Astrocyte of the spinal cord (primary cell): ENCODE measurements around the gene IL6ST.
"Not testable (repeated sequence)": the region's sequence is repeated elsewhere in the genome, so short reads cannot be mapped to it uniquely, and the experiment has no call there.

Source experiments
- DNase-seq: peaks from one replicate; pipeline ENCODE4 v3.0.0; 2011; ENCODE audit warnings: low read depth, low spot score
- H3K4me3 ChIP-seq: 2 replicates; pipeline ENCODE4 v1.5.1; 2011; ENCODE audit warnings: low read depth, mild to moderate bottlenecking, low read length, moderate library complexity
- in situ Hi-C: cut with HindIII; loops from 2 replicates; pipeline ENCODE4 v1.10.0; 2017; ENCODE audit warnings: low sequenced_read_pairs
- TF ChIP-seq, protein P1 (sequence below): IDR thresholded peaks from 2 replicates; pipeline ENCODE4 v1.5.1; 2012; ENCODE audit warnings: low read depth, mild to moderate bottlenecking, low read length, inconsistent platforms

IL6ST gene

DNA sequence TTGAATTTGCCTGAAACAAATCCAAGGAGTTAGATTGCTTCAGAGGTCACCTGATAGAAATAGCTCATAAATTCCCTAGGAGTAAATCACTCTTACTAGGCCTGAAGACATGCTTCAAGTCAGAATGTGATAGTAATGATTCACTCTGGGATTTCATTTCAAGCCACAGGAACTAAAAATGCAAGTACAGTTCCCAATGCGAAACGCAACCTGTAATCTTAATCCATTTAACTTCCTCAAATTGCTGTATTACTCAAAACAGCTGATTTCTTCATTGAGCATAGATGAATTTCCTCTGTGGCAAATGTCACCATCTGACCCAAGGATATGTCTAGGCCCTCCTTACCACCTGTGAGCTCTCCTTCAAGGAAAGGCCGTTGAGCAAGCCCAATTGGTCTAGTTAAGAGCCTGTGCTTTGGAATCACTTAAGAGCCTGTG lies 32.1 kb upstream of the IL6ST start:
- in situ Hi-C loops, result no loop called here
- TF ChIP-seq, protein P1, sequence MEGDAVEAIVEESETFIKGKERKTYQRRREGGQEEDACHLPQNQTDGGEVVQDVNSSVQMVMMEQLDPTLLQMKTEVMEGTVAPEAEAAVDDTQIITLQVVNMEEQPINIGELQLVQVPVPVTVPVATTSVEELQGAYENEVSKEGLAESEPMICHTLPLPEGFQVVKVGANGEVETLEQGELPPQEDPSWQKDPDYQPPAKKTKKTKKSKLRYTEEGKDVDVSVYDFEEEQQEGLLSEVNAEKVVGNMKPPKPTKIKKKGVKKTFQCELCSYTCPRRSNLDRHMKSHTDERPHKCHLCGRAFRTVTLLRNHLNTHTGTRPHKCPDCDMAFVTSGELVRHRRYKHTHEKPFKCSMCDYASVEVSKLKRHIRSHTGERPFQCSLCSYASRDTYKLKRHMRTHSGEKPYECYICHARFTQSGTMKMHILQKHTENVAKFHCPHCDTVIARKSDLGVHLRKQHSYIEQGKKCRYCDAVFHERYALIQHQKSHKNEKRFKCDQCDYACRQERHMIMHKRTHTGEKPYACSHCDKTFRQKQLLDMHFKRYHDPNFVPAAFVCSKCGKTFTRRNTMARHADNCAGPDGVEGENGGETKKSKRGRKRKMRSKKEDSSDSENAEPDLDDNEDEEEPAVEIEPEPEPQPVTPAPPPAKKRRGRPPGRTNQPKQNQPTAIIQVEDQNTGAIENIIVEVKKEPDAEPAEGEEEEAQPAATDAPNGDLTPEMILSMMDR, result no peak
- peak; percentile 53 for DNase-seq
- no peak overlapping the region for H3K4me3 ChIP-seq

DNA sequence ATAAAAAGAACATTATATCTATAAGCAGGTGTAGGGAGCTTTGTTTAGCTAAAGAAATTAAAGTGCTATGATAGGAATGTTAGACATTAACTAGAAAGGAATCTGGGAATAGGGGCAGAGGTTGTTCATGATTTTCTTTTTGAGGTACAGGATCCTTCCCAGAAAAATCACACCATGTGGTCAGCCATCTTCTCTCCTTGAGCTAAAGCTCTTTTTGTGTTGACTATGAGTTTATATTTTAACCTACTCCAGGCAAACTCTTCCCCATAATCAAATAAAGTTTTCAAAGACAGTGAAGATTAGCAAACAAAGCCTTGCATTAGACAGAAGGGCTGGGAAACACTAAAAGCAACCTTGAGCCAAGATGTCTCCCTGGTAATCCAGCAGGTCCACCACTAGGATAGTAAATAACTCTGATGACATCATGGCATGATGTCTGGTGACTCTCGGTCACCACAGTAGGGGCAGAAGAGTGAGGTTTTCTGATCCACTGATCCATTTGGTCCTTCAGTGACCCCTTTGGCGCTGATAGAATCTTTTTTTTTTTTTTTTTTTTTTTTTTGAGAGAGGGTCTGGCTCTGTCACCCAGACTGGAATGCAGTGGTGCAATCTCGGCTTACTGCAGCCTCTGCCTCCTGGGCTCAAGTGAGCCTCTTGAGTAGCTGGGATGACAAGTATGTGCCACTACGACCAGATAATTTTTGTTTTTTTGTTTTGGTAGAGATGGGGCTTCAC lies 30.6 kb upstream of the IL6ST start:
- TF ChIP-seq, protein P1, result no peak

DNA sequence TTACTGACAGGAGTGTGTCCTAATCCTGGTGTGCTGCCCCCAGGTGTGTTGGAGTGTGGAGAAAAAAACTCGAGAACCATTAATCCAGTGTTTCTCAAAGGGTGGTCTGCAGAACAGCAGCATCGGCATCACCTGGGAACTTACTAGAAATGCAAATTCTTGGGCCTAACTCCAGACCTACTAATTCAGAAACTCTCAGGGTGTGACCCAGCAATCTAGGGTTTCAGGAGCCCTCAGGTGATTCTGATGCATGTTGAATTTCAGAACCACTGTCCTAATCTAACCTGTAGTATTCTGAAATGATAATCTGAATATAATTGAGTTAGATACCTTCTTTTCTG lies 30.0 kb upstream of the IL6ST start:
- H3K4me3 ChIP-seq, result no peak overlapping the region
- TF ChIP-seq, protein P1, result no peak
- in situ Hi-C loops, result no loop called here
- no peak for DNase-seq

More for the DNA sequence above, 30.6 kb upstream of the IL6ST start:
- in situ Hi-C loops, result no loop called here
- no peak for DNase-seq
- no peak overlapping the region for H3K4me3 ChIP-seq

DNA sequence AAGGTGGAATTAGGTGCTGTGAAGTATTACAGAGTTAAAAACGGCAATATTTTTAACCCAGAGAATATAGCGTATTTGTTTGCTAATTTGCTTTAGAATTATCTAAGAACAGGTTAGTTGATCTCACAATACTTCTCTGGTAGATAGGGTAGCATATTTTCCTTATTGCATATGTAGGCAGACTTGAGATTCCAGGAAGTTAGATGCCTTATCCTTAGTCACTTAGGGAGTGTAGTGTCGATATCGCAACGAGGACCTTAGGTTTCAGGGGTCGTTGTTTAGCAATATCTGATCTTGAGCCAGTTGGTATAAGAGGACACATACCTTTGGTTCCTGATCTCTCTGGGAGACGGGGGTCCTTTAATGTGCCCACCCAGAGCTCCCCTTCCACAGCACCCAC lies 28.5 kb upstream of the IL6ST start:
- in situ Hi-C loops, result no loop called here
- TF ChIP-seq, protein P1, result no peak
- H3K4me3 ChIP-seq, result no peak overlapping the region

DNA sequence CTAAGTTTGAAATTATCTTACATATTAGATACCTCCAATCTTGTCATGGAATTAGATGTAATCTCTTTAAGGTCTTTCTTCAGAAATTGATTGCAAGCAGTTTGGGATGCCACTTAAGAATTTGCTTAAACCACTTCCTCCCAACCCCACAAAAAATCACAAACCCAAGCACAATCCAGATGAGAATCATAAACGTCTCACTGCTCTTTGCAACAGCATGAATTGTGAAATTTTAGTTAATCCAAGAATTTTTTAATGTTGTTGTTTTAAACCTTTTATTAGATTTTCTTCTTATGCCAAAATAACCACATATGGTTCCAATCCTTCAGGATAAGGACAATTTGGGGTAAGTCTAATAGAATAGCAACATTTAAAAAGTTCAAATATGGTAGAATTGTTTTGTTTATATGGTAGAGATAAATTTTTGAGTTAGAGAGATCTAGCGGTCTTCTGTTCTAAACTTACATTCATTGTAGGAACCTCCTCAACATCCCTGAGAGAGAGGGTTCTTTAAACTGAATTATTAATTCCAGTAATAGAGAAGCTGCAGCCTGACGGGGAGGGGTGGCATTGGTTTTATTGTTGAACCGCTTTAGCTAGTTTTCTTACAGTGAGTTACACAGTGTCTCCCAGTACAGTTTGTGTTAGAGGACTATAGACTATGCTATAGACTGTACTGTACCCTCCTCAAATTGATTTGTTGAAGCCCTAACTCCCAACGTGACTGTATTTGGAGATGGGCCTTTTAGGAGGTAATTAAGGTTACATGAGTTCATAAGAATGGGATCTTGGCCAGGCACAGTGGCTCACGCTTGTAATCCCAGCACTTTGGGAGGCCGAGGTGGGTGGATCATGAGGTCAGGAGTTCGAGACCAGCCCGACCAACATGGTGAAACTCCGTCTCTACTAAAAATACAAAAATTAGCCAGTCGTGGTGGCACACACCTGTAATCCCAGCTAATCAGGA lies 24.8 kb upstream of the IL6ST start:
- in situ Hi-C loops, result no loop called here
- TF ChIP-seq, protein P1, result no peak

More for the DNA sequence above, 28.5 kb upstream of the IL6ST start:
- DNase-seq, result no peak

DNA sequence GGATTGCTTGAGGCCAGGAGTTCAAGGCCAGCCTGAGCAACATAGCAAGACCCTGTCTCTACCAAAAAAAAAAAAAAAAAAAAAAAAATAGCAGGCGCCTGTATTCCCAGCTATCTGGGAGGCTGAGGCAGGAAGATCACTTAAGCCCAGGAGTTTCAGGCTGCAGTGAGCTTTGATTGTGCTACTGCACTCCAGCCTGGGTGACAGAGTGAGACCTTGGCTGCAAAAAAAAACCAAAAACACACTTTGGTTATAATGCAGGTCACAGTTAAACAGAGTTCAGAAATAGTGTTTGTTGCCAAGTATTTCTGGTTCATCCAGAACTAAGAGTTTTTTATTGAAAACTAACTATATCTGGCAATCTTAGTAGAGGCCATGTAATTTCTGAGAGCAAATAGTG lies 24.1 kb upstream of the IL6ST start:
- in situ Hi-C loops, result no loop called here
- TF ChIP-seq, protein P1, result no peak
- DNase-seq, result no peak
- no peak overlapping the region for H3K4me3 ChIP-seq

More for the DNA sequence above, 24.8 kb upstream of the IL6ST start:
- no peak overlapping the region for H3K4me3 ChIP-seq
- no peak for DNase-seq

DNA sequence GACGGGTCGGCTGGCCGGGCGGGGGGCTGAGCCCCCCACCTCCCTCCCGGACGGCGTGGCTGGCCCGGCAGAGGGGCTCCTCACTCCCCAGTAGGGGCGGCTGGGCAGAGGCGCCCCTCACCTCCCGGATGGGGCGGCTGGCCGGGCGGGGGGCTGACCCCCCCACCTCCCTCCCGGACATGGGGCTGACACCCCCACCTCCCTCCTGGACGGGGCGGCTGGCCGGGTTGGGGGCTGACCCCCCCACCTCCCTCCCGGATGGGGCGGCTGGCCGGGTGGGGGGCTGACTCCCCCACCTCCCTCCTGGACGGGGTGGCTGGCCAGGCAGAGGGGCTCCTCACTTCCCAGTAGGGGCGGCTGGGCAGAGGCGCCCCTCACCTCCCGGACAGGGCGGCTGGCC lies 19.9 kb upstream of the IL6ST start:
- in situ Hi-C loops, DNase-seq: not testable (repeated sequence)

DNA sequence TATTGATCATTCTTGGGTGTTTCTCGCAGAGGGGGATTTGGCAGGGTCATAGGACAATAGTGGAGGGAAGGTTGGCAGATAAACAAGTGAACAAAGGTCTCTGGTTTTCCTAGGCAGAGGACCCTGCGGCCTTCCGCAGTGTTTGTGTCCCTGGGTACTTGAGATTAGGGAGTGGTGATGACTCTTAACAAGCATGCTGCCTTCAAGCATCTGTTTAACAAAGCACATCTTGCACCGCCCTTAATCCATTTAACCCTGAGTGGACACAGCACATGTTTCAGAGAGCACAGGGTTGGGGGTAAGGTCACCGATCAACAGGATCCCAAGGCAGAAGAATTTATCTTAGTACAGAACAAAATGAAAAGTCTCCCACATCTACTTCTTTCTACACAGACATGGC lies 19.2 kb upstream of the IL6ST start:
- in situ Hi-C loops, DNase-seq, H3K4me3 ChIP-seq: not testable (repeated sequence)

More for the DNA sequence above, 19.9 kb upstream of the IL6ST start:
- H3K4me3 ChIP-seq, result not testable (repeated sequence)
